Measurements from ENCODE around the gene YTHDC1. TPM values are rescaled to one million over a fixed set of nuclear protein-coding genes. Genes with fewer than 3 reads are reported as not detected.

The YTHDC1 gene
- total RNA-seq, 3 donors from 2014 or later (not counting 1 experiment from before 2014, with no cell fraction given): 225 to 320 (median 270) TPM

GRCh38 chr4:68304731-68305130 lies 45.2 kb downstream of the YTHDC1 start:
- Mint-ChIP-seq H3K27ac (no peak overlapping the region), H3K4me1 (no peaks in the 10 kb centered on the region), H3K36me3 (no peaks in the 10 kb centered on the region), H3K9me3 (no peaks in the 10 kb centered on the region), H3K4me3 (no peak overlapping the region), H3K27me3 (ENCODE audit: low read depth in 2 of 2) (peaks cover 7 to 32% of the 10 kb centered on the region in 2 donors)
- Histone ChIP-seq H3K4me3 (ENCODE audit: low read length) (no peak overlapping the region), H3K27me3 (ENCODE audit: control insufficient read depth, insufficient read depth, low read length) (peaks cover 4% of the 10 kb centered on the region), H3K27ac (ENCODE audit: low read length) (no peak overlapping the region), H3K36me3 (ENCODE audit: control insufficient read depth, insufficient read depth, low read length) (no peaks in the 10 kb centered on the region), H3K9me3 (ENCODE audit: control insufficient read depth, insufficient read depth, low read length) (no peaks in the 10 kb centered on the region), H3K4me1 (ENCODE audit: control insufficient read depth, insufficient read depth, low read length) (no peaks in the 10 kb centered on the region)
- DNase-seq (no peak), ATAC-seq (no peak)
- 94% methylated on average over 9 of the region's 9 CpGs for WGBS (ENCODE audit: insufficient coverage)
- TF ChIP-seq, protein P1, sequence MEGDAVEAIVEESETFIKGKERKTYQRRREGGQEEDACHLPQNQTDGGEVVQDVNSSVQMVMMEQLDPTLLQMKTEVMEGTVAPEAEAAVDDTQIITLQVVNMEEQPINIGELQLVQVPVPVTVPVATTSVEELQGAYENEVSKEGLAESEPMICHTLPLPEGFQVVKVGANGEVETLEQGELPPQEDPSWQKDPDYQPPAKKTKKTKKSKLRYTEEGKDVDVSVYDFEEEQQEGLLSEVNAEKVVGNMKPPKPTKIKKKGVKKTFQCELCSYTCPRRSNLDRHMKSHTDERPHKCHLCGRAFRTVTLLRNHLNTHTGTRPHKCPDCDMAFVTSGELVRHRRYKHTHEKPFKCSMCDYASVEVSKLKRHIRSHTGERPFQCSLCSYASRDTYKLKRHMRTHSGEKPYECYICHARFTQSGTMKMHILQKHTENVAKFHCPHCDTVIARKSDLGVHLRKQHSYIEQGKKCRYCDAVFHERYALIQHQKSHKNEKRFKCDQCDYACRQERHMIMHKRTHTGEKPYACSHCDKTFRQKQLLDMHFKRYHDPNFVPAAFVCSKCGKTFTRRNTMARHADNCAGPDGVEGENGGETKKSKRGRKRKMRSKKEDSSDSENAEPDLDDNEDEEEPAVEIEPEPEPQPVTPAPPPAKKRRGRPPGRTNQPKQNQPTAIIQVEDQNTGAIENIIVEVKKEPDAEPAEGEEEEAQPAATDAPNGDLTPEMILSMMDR (IDR thresholded peaks at IDR 0.05): no peak
- intact Hi-C loops (cut with micrococcal nuclease): no loop called here

- Histone ChIP-seq H3K36me3 (ENCODE audit: control insufficient read depth, insufficient read depth, low read length) (no peaks in the 10 kb centered on the region), H3K27ac (ENCODE audit: low read length) (no peak overlapping the region), H3K27me3 (ENCODE audit: control insufficient read depth, insufficient read depth, low read length) (peaks cover 2% of the 10 kb centered on the region), H3K4me1 (ENCODE audit: control insufficient read depth, insufficient read depth, low read length) (no peaks in the 10 kb centered on the region), H3K9me3 (ENCODE audit: control insufficient read depth, insufficient read depth, low read length) (no peaks in the 10 kb centered on the region), H3K4me3 (ENCODE audit: low read length) (no peak overlapping the region)
- no peak overlapping the region for H3K4me3 Mint-ChIP-seq
- peaks cover 0 to 3% of the 10 kb centered on the region in 2 donors for H3K9me3 Mint-ChIP-seq
- no peaks in the 10 kb centered on the region for H3K36me3 Mint-ChIP-seq
- intact Hi-C loops (cut with micrococcal nuclease): no loop called here
- no peak overlapping the region for H3K27ac Mint-ChIP-seq
- H3K4me1 Mint-ChIP-seq: no peaks in the 10 kb centered on the region
- peaks cover 4 to 19% of the 10 kb centered on the region in 2 donors for H3K27me3 Mint-ChIP-seq (ENCODE audit: low read depth in 2 of 2)
- DNase-seq: no peak
- peak in 1 of 3 donors; percentile 18 for ATAC-seq
- TF ChIP-seq, protein P1 (IDR thresholded peaks at IDR 0.05): no peak
- WGBS (ENCODE audit: insufficient coverage): 84% methylated on average over 6 of the region's 9 CpGs
Measured at GRCh38 chr4:68299492-68300457, 50.1 kb downstream of the YTHDC1 start.

DNA sequence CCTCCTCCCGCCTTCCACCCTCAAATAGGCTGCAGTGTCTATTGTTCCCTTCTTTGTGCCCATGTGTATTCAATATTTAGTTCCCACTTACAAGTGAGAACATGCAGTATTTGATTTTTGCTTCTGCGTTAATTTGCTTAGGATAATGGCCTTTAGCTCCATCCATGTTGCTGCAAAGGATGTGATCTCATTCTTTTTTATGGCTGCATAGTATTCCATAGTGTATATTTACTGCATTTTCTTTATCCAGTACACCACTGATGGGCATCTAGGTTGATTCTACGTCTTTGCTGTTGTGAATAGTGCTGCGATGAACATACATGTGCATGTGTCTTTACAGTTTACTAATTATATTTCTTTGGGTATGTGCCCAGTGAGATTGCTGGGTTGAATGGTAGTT lies 52.8 kb downstream of the YTHDC1 start:
- Mint-ChIP-seq H3K27ac (no peak overlapping the region), H3K36me3 (no peaks in the 10 kb centered on the region), H3K27me3 (ENCODE audit: low read depth in 2 of 2) (peaks cover 2 to 16% of the 10 kb centered on the region in 2 donors), H3K4me1 (no peaks in the 10 kb centered on the region), H3K4me3 (no peak overlapping the region), H3K9me3 (peaks cover 0 to 3% of the 10 kb centered on the region in 2 donors)
- Histone ChIP-seq H3K9me3 (ENCODE audit: control insufficient read depth, insufficient read depth, low read length) (no peaks in the 10 kb centered on the region), H3K36me3 (ENCODE audit: control insufficient read depth, insufficient read depth, low read length) (no peaks in the 10 kb centered on the region), H3K27ac (ENCODE audit: low read length) (no peak overlapping the region), H3K27me3 (ENCODE audit: control insufficient read depth, insufficient read depth, low read length) (no peaks in the 10 kb centered on the region), H3K4me3 (ENCODE audit: low read length) (no peak overlapping the region), H3K4me1 (ENCODE audit: control insufficient read depth, insufficient read depth, low read length) (no peaks in the 10 kb centered on the region)
- DNase-seq (no peak), ATAC-seq (no peak)
- 95% methylated on average over 2 of the region's 4 CpGs for WGBS (ENCODE audit: insufficient coverage)
- TF ChIP-seq, protein P1 (IDR thresholded peaks at IDR 0.05): no peak
- intact Hi-C loops (cut with micrococcal nuclease): no loop called here
